Liver (tissue), 3 donors: ENCODE data around the gene ASXL2.

Experiments used
- GABPA ChIP-seq, 2 donors: IDR thresholded peaks in 1 of 2; conservative IDR thresholded peaks in 1 of 2; 2 replicates each; pipeline ENCODE4 v1.6.1; 2016; ENCODE audit warnings: antibody characterized with exemption in 2 of 2, mild to moderate bottlenecking in 1 of 2, moderate library complexity in 1 of 2
- HNF4G ChIP-seq: IDR thresholded peaks from 2 replicates; pipeline ENCODE4 v1.6.1; 2016; ENCODE audit warnings: antibody characterized with exemption
- RAD21 ChIP-seq, 2 donors: IDR thresholded peaks; 2 replicates each; pipeline ENCODE4 v1.6.1; 2016; ENCODE audit warnings: antibody characterized with exemption in 2 of 2, mild to moderate bottlenecking in 2 of 2
- SP1 ChIP-seq: IDR thresholded peaks from 2 replicates; pipeline ENCODE4 v1.6.1; 2018; ENCODE audit warnings: antibody characterized with exemption, mild to moderate bottlenecking
- ZBTB33 ChIP-seq: IDR thresholded peaks from 2 replicates; pipeline ENCODE4 v1.6.1; 2016; ENCODE audit warnings: antibody characterized with exemption
- TF ChIP-seq, protein P1 (sequence below): fragments of 150-350 bp; IDR thresholded peaks from 2 replicates; pipeline ENCODE4 v1.5.1; 2017; ENCODE audit warnings: improper control_type of control experiment, low read depth, low read length; ENCODE audit not compliant: missing input control
- donor health status: healthy.
- donor health status: healthy.

- TF ChIP-seq, protein P1, sequence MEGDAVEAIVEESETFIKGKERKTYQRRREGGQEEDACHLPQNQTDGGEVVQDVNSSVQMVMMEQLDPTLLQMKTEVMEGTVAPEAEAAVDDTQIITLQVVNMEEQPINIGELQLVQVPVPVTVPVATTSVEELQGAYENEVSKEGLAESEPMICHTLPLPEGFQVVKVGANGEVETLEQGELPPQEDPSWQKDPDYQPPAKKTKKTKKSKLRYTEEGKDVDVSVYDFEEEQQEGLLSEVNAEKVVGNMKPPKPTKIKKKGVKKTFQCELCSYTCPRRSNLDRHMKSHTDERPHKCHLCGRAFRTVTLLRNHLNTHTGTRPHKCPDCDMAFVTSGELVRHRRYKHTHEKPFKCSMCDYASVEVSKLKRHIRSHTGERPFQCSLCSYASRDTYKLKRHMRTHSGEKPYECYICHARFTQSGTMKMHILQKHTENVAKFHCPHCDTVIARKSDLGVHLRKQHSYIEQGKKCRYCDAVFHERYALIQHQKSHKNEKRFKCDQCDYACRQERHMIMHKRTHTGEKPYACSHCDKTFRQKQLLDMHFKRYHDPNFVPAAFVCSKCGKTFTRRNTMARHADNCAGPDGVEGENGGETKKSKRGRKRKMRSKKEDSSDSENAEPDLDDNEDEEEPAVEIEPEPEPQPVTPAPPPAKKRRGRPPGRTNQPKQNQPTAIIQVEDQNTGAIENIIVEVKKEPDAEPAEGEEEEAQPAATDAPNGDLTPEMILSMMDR: no peak
- TF ChIP-seq SP1 (no peak), RAD21 (IDR thresholded peaks at IDR 0.05) (no peak), ZBTB33 (no peak), GABPA (IDR thresholded peaks at IDR 0.05 in 1 of 2, conservative IDR thresholded peaks at IDR 0.05 in 1 of 2) (no peak), HNF4G (no peak)
Measured at GRCh38 chr2:25698752-25699151, 179.5 kb downstream of the ASXL2 start.
